ENCODE results near the gene OGFR.

The OGFR gene

DNA sequence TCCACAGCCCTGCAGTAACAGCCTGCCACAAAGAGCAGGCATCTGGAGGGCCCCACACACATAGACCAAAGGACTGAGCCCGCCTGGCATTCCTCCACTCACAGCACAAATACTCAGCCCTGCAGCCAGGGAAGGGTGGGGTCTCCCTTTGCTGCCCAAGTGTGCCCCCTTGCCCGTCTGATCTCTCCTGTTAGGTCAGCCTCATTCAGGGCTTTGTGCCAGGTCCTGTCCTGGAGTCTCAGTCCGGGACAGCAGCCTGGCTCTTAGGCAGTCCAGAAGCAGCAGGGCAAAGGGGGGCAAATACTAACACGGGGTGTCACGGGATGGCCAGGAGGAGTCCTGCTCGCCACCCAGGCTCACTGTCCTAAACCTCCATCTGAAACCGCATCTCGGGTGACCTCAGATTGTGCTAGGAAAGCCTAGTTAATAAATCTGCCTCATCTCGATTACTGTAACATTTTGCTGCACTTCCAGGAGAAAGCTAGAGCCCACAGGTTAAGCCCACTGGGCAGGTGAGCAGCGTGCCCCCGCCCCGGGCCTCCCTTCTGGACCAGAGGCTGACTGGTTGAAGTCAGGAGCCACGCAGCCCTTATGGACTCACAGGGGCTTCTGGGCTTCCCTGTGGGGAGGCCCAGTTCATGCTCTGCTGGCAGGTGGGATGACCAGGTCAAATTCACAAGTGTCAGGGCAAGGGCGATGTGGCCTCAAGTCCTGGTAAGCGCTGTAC is 3.2 kb upstream of the OGFR start:
- ATAC-seq: no peak
- TF ChIP-seq ARNTL (CRISPR knock-in tag; IDR thresholded peaks at IDR 0.05; ENCODE audit: borderline replicate concordance, low read depth) (no peak), OSR1 (CRISPR knock-in tag; IDR thresholded peaks at IDR 0.05) (no peak), ZNF8 (CRISPR knock-in tag; IDR thresholded peaks at IDR 0.05) (no peak)

DNA sequence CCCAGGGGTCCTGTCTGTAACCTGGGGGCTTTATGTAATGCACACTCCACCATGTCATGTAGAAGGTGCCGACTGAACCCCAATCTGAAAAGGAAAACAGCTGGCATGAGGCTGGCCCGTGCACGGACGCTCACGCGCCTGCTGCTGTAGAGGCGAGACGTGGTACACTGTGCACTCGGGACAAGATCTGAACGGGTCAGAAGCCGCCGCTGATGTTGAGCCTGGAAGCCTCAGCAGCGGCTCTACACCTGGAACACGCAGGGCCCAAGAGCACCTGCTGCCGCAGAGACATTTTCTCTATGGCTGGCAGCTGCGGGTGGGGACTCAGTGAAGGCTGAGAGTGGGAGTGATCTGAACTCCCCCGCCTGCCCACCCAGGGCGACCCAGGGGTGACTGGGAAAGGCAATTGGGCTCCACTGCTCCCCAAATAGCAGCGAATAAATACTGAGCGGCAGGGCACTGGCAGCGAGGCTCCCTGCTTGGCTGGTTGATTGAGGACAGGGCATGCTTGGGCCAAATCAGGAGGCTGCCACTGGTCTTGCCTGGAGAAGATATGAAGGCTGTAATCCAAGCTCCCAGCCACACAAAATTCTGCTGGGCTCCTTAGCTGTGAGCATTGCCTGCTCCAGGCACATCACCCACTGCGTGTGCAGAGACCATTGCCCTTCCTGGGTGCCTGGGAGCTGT is 2.5 kb upstream of the OGFR start:
- TF ChIP-seq SNAI2 (CRISPR knock-in tag; IDR thresholded peaks at IDR 0.05) (no peak), CSDC2 (CRISPR knock-in tag; IDR thresholded peaks at IDR 0.05) (no peak), TCF4 (CRISPR knock-in tag; IDR thresholded peaks at IDR 0.05; ENCODE audit: borderline replicate concordance) (no peak), RARB (CRISPR knock-in tag; IDR thresholded peaks at IDR 0.05) (no peak)
- ATAC-seq: peak; percentile 7; the same call in 1 of the 3 replicates

DNA sequence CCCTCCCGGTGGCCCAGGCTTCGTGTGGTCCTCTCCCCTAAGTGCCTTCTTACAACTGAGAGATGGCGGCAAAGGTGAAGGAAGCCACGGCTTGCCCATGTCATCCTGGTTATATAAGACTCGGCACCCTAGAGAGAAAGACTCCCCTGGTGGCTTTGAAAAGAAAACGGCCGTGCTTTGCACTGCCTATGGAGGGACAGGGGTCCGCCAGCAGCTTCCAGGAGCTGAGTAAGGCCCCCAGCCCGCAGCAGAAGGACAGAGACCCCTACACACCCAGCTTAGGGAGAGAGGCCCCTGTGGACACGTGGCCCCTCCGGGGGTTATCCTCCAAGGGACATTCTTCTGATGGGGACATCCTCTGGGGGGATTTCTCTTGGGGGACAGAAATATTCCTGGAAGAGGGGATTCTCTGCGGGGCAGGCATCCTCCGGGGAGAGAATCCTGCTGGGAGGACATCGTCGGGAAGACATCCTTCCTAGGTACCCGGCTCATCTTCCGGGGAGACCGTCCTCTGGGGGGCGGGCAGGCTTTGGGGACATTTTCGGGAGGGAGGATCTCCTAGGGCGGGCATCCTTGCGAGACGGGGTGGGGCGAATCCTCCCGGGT is 511 bp upstream of the OGFR start:
- no peak for TF ChIP-seq PPARA (CRISPR knock-in tag; IDR thresholded peaks at IDR 0.05; ENCODE audit: borderline replicate concordance)
- no peak for TF ChIP-seq OSR1 (CRISPR knock-in tag; IDR thresholded peaks at IDR 0.05)
- TF ChIP-seq, protein P1, sequence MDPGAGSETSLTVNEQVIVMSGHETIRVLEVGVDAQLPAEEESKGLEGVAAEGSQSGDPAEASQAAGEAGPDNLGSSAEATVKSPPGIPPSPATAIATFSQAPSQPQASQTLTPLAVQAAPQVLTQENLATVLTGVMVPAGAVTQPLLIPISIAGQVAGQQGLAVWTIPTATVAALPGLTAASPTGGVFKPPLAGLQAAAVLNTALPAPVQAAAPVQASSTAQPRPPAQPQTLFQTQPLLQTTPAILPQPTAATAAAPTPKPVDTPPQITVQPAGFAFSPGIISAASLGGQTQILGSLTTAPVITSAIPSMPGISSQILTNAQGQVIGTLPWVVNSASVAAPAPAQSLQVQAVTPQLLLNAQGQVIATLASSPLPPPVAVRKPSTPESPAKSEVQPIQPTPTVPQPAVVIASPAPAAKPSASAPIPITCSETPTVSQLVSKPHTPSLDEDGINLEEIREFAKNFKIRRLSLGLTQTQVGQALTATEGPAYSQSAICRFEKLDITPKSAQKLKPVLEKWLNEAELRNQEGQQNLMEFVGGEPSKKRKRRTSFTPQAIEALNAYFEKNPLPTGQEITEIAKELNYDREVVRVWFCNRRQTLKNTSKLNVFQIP (CRISPR knock-in tag; IDR thresholded peaks at IDR 0.05; ENCODE audit: borderline replicate concordance, low read depth): no peak
- no peak for TF ChIP-seq ZNF8 (CRISPR knock-in tag; IDR thresholded peaks at IDR 0.05)
- TF ChIP-seq ZNF70 (CRISPR knock-in tag; IDR thresholded peaks at IDR 0.05): no peak
- no peak for TF ChIP-seq ESRRG (CRISPR knock-in tag; IDR thresholded peaks at IDR 0.05)
- TF ChIP-seq ZFP3 (CRISPR knock-in tag; IDR thresholded peaks at IDR 0.05): no peak
- TF ChIP-seq GLIS3 (CRISPR knock-in tag; IDR thresholded peaks at IDR 0.05): no peak
- no peak for TF ChIP-seq ZFP30 (CRISPR knock-in tag; IDR thresholded peaks at IDR 0.05)
- TF ChIP-seq, protein P2, sequence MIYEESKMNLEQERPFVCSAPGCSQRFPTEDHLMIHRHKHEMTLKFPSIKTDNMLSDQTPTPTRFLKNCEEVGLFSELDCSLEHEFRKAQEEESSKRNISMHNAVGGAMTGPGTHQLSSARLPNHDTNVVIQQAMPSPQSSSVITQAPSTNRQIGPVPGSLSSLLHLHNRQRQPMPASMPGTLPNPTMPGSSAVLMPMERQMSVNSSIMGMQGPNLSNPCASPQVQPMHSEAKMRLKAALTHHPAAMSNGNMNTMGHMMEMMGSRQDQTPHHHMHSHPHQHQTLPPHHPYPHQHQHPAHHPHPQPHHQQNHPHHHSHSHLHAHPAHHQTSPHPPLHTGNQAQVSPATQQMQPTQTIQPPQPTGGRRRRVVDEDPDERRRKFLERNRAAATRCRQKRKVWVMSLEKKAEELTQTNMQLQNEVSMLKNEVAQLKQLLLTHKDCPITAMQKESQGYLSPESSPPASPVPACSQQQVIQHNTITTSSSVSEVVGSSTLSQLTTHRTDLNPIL (CRISPR knock-in tag; IDR thresholded peaks at IDR 0.05; ENCODE audit: low read depth): no peak
- no peak for TF ChIP-seq ZNF565 (CRISPR knock-in tag; conservative IDR thresholded peaks at IDR 0.05; ENCODE audit: low read depth)
- no peak for TF ChIP-seq SNAI2 (CRISPR knock-in tag; IDR thresholded peaks at IDR 0.05)
- ATAC-seq: peak; percentile 11; the same call in 2 of the 3 replicates

DNA sequence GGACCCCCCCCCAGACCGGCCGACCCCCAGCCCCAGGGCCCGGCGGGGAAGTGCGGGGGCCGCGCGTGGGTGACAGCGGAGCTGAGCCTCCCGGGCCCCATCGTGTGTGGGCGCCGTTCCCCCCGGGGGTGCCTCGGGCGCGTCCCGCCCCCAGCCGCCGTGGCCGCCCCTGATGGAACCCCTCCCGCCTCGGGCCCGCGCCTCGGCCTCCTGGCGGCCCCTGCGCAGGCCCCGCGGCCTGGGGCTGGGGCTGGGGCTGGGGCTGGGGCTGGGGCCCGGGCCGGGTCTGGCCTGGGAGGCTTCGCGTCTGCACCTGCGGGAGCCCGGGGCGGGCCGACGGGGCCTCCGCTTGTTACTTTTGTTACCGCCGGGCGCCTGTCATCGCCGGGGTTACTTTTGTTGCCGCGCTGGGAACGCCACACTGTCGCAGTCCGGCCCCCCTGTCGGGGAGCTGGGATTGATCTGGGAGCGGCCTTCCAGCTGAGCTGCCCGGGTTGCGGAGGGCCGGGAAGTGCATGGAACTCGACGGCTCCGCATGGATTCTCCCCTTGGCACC is 598 bp downstream of the OGFR start:
- peak; percentile 12; the same call in 2 of the 3 replicates for ATAC-seq
- no peak for TF ChIP-seq OSR1 (CRISPR knock-in tag; IDR thresholded peaks at IDR 0.05)
- no peak for TF ChIP-seq ZFP30 (CRISPR knock-in tag; IDR thresholded peaks at IDR 0.05)
- TF ChIP-seq TOX (CRISPR knock-in tag; IDR thresholded peaks at IDR 0.05; ENCODE audit: borderline replicate concordance): no peak
- TF ChIP-seq CSDC2 (CRISPR knock-in tag; IDR thresholded peaks at IDR 0.05): no peak
- TF ChIP-seq, protein P3, sequence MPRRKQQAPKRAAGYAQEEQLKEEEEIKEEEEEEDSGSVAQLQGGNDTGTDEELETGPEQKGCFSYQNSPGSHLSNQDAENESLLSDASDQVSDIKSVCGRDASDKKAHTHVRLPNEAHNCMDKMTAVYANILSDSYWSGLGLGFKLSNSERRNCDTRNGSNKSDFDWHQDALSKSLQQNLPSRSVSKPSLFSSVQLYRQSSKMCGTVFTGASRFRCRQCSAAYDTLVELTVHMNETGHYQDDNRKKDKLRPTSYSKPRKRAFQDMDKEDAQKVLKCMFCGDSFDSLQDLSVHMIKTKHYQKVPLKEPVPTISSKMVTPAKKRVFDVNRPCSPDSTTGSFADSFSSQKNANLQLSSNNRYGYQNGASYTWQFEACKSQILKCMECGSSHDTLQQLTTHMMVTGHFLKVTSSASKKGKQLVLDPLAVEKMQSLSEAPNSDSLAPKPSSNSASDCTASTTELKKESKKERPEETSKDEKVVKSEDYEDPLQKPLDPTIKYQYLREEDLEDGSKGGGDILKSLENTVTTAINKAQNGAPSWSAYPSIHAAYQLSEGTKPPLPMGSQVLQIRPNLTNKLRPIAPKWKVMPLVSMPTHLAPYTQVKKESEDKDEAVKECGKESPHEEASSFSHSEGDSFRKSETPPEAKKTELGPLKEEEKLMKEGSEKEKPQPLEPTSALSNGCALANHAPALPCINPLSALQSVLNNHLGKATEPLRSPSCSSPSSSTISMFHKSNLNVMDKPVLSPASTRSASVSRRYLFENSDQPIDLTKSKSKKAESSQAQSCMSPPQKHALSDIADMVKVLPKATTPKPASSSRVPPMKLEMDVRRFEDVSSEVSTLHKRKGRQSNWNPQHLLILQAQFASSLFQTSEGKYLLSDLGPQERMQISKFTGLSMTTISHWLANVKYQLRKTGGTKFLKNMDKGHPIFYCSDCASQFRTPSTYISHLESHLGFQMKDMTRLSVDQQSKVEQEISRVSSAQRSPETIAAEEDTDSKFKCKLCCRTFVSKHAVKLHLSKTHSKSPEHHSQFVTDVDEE (CRISPR knock-in tag; IDR thresholded peaks at IDR 0.05): no peak
- TF ChIP-seq ZNF565 (CRISPR knock-in tag; conservative IDR thresholded peaks at IDR 0.05; ENCODE audit: low read depth): no peak

All from SK-N-SH treated with all-trans-retinoic acid at 6 μM for 48 hours (cell line).